ENCODE data around the gene CRB2.

- TF ChIP-seq, protein P1, sequence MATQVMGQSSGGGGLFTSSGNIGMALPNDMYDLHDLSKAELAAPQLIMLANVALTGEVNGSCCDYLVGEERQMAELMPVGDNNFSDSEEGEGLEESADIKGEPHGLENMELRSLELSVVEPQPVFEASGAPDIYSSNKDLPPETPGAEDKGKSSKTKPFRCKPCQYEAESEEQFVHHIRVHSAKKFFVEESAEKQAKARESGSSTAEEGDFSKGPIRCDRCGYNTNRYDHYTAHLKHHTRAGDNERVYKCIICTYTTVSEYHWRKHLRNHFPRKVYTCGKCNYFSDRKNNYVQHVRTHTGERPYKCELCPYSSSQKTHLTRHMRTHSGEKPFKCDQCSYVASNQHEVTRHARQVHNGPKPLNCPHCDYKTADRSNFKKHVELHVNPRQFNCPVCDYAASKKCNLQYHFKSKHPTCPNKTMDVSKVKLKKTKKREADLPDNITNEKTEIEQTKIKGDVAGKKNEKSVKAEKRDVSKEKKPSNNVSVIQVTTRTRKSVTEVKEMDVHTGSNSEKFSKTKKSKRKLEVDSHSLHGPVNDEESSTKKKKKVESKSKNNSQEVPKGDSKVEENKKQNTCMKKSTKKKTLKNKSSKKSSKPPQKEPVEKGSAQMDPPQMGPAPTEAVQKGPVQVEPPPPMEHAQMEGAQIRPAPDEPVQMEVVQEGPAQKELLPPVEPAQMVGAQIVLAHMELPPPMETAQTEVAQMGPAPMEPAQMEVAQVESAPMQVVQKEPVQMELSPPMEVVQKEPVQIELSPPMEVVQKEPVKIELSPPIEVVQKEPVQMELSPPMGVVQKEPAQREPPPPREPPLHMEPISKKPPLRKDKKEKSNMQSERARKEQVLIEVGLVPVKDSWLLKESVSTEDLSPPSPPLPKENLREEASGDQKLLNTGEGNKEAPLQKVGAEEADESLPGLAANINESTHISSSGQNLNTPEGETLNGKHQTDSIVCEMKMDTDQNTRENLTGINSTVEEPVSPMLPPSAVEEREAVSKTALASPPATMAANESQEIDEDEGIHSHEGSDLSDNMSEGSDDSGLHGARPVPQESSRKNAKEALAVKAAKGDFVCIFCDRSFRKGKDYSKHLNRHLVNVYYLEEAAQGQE (IDR thresholded peaks at IDR 0.05; ENCODE audit: low read depth) = no peak
- no peak for TF ChIP-seq FOXM1 (IDR thresholded peaks at IDR 0.05; ENCODE audit: borderline replicate concordance, low read depth)
- no peak for TF ChIP-seq RAD21 (IDR thresholded peaks at IDR 0.05; ENCODE audit: low read depth)
- no peak for TF ChIP-seq EGR1 (IDR thresholded peaks at IDR 0.05)
- TF ChIP-seq CREB1 (IDR thresholded peaks at IDR 0.05; ENCODE audit: low read depth) = no peak
- TF ChIP-seq EP300 (IDR thresholded peaks at IDR 0.05; ENCODE audit: borderline replicate concordance) = no peak
- no peak for TF ChIP-seq TAF1 (IDR thresholded peaks at IDR 0.05; ENCODE audit: low read depth)
- TF ChIP-seq YY1 (IDR thresholded peaks at IDR 0.05; ENCODE audit: low read depth) = no peak
Observed at GRCh38 chr9:123419721-123420591, 64.0 kb downstream of the CRB2 start.
